ENCODE data around the gene CCNDBP1.
A peak's percentile ranks its signal among the peaks of the same experiment; 100 is the strongest.
"Not testable (repeated sequence)": the region's sequence is repeated elsewhere in the genome, so short reads cannot be mapped to it uniquely, and the experiment has no call there.

Gene CCNDBP1

DNA sequence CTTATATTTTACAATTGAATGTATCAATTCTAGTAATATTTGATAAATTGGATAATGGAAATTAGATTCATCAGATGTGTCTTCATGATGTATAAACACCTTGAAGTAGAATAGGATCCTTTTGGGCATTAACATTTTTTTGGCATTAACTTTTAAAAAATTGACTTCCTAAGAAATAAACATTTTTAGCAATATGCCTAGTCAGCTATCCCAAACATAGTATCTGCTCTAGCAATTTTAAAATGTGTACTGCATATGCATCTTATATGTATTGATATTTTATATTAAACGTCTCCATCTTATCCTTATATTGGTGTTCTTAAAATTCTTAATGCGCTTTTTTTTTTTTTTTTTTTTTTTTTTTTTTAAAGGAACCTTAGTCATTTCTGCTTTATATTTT, 8.5 kb downstream of the CCNDBP1 start:
- DNase-seq (ENCODE audit: low spot score): no peak

DNA sequence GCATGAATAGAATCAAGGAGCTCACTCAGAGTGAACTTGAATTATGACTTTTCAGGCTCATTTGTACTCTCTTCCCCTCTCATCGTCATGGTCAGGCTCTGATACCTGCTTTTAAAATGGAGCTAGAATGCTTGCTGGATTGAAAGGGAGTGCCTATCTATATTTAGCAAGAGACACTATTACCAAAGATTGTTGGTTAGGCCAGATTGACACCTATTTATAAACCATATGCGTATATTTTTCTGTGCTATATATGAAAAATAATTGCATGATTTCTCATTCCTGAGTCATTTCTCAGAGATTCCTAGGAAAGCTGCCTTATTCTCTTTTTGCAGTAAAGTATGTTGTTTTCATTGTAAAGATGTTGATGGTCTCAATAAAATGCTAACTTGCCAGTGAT, 9.6 kb downstream of the CCNDBP1 start:
- no peak for DNase-seq (ENCODE audit: low spot score)

DNA sequence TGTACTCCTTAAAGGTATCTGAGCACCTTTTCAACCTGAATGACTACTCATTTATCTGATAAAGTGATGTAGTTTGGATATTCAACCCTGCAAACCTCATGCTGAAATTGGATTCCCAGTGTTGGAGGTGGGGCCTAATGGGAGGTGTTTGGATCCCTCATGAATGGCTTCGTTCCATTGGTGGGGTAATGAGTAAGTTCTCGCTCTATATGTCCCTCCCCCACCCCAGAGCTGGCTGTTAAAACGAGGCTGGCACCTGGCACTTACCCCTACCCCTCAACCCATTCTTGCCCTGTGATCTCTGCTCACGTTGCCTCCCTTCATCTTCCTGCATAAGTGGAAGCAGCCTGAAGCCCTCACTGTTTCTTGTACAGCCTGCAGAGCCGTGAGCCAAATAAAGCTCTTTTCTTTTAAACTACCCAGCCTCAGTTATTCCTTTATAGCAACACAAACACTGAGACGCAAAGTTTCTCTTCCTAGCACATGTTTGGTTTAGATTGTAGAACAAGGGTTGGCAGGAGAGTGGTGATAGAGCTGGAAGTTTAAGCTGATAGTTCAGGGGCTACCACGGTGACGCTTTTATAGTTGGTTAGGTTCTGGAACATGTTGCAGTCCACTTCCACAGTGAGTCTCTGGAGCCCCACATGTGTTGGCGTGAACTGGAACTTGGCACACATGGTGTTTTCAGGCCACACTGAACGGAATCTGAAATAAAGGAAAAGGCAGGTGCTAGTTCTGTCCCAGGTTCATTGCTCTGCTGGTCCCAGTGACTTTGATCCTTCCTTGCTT, 11.8 kb downstream of the CCNDBP1 start:
- no peak for DNase-seq (ENCODE audit: low spot score)

DNA sequence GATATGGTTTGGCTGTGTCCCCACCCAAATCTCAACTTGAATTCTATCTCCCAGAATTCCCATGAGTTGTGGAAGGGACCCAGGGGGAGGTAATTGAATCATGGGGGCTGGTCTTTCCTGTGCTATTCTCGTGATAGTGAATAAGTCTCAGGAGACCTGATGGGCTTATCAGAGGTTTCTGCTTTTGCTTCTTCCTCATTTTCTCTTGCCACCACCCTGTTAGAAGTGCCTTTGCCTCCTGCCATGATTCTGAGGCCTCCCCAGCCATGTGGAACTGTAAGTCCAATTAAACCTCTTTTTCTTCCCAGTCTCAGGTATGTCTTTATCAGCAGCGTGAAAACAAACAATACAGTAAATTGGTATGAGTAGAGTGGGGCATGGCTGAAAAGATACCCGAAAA, 12.6 kb downstream of the CCNDBP1 start:
- DNase-seq (ENCODE audit: low spot score): not testable (repeated sequence)

DNA sequence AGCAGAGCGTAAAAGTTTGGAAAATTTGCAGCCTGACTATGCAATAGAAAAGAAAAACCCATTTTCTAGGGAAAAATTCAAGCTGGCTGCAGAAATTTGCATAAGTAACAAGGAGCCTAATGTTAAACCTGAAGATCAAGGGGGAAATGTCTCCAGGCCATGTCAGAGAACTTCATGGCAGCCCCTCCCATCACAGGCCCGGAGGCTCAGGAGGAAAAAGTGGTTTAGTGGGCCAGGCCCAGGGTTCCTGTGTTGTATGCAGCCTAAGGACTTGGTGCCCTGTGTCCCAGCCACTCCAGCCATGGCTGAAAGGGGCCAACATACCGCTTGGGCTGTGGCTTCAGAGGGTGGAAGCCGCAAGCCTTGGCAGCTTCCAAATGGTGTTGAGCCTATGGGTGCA, 13.4 kb downstream of the CCNDBP1 start:
- DNase-seq (ENCODE audit: low spot score): not testable (repeated sequence)

DNA sequence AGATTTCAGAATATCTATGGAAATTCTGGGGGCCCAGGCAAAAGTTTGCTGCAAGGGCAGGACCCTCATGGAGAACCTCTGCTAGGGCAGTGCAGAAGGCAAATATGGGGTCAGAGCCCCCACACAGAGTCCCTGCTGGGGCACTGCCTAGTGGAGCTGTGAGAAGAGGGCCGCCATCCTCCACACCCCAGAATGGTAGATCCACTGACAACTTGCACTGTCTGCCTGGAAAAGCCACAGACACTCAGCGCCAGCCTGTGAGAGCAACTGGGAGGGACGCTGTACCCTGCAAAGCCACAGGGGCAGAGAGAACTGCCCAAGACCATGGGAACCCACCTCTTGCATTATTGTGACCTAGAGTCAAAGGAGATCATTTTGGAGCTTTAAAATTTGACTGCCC, 13.8 kb downstream of the CCNDBP1 start:
- DNase-seq (ENCODE audit: low spot score): no peak

DNA sequence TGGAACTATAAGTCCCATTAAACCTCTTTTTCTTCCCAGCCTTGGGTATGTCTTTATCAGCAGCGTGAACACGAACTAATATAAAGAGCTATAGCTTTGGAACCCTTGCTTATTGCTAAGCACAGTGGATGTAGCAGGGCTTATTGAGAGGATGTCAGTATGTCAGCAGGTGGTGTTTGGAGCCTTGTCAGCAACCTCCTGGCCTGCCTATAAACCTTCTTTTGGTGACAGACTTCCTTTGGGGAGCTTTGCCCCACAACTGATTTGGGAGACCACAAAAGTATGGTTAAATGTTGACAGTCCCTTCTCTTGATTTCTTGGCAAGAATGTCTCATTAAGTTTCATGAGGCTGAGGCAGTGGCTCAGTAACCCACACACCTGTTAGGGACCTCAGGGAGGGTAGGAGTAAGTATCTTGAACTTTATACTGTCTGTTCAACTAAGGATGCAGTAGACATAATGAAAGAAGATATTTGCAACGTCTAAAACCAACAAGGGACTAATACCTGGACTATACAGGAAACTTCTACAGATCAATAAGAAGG, 14.8 kb downstream of the CCNDBP1 start:
- DNase-seq (ENCODE audit: low spot score): no peak

DNA sequence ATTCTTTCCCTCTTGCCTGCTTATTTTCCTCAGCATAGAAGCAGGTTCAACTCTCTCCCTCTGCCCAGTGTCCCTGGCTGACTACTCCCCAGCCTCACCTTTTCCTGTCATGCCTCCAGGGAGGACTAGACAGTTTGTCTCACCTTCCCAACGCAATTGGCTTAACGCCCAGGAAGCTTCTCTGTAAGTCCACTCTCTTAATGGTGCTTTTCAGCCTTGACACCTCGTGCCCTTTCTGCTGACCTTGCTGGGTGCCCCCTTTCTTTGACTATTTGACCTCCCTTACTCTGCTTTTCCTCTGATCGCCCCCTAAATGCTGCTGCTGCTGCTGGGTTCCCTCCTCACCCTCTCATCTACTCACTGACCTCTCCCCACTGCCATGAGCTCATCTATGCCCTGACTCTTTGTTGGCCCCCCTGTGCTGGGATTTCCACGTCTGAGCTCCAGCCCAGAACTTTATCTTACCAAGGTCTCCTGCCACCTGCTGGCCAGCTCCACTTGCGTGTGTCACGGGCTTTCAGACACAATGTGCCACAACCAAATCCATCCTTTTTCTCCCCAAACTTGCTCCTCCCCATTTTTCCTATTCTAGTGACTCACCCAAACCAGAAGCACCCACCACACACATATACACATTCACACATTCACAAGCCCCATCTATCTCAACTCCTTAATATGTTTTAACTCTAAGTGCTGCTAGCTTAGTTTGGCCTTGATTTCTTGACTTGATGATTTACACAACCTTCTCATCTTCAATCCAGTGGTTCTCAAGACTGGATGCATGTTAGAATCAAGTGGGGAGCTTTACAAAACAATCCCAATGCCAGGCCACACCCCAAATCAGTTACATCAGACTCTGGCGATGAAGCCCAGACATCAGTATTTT, 19.1 kb downstream of the CCNDBP1 start:
- DNase-seq (ENCODE audit: low spot score): peak; percentile 76

DNA sequence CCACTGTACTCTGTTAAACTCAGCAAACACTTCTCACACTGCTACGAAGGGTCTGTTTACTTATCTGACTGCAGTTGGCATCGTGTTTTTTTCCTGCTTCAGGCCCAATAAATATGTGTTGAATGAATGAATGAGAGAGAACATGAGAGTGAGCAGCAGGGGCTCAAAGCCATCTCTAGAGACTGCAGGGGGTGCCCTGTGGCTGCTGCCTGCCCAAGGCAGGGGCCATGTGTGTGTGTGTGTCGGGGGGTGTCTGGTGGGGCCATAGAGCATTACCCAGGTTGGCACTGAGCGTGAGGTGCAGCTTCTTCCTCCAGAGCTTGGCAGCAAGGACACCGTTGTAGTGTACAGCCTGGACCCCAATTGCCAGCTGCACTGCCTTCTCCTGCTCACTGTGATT, 20.9 kb downstream of the CCNDBP1 start:
- no peak for DNase-seq (ENCODE audit: low spot score)

DNA sequence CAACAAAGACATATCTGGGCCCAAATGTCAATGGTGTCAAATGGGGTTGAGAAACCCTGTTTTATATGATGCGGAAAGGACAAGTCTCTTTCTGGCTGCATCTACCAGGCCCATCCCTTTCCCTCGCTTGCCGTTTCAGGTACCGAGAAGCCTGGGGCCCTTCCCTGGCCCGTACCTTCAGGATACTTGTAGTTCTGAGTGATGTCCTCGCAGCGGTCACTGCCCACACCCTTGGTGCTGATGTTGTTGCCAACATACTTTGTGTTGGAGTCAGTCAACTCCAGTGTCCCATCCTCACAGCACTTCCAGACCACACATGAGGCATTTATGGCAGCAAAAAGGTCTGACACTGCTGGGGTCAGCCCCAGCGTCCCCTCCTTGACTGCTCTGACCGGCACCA, 21.8 kb downstream of the CCNDBP1 start:
- DNase-seq (ENCODE audit: low spot score): no peak

DNA sequence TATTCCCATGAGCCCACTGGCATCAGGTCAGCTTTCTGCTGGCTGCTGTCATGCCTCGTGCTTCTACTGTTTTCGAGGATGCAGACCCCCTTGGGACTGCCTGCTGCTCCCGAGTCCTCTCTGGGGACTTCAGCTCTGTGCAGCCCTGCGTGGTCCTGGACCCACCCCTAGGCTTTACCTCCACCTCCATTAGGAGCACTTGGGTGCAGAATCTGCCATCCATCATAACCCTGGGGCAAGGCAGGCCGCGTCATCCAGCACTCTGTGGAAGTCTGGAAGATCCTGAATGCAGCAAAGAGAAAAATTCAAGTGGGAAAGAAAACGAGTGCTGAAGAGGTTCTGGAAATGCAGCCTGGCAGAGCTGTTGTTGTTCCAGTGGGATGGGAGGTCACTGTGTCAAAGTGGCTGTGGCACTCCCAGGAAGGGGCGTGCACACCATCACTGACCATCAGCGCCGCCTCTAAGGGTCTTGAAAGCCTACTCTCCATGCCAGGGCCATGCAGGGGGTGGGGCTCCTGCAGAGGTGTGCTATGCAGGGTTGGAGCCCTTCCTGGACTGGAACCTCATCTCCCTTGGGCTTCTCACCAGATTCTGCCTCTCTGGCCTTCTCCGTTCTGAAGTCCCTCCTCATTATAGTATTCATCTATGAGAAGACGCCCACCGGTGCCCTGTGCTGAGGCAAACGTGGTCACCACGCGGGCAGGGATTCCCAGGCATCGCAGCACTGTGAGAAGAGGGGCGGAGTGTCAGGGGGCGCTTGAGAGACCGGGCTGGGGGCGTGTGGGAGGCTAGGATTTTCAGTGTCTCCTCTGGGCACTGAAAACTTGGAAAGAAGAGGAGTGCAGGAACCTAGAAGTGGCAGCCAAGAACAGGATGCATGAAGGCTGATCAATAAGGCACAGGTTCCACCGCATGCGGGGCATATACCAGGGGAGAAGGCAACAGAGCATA, 23.1 kb downstream of the CCNDBP1 start:
- no peak for DNase-seq (ENCODE audit: low spot score)

DNA sequence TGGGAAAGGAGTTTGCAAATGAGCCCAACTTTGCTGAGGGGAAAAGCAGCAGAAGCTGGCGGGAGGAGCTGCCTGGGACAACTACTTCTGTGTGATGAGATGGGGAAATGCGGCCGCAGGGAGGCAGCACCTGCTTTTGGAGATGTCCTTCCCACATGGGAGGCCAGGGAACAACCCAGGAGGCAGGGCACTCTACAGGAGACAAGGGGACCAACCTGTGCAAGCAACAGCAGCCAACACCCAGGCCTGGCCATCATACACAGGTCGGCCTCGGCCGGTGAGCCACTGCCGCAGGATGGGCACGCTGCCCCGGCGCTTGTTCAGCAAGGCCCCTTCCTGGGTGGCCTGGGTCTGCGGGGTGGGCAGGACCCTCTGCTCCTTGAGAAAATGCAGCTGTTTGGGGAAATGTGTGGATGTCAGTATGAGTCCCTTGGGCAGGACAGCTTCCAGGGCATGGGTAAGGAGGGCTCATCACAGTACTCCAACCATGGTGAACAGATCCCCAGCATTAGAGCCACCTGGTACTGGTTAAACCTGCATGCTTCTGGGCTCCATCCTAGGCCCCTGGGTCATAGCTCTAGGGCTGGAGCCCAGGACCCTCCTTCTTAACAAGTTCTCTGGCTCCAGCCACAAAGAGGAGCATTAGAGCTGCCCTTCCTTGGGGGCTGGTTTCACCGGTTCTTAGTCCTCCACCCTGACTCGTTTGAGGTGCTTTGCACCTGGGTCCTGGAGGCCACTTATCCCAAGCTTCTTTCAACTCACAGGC, 24.0 kb downstream of the CCNDBP1 start:
- DNase-seq (ENCODE audit: low spot score): peak; percentile 77

DNA sequence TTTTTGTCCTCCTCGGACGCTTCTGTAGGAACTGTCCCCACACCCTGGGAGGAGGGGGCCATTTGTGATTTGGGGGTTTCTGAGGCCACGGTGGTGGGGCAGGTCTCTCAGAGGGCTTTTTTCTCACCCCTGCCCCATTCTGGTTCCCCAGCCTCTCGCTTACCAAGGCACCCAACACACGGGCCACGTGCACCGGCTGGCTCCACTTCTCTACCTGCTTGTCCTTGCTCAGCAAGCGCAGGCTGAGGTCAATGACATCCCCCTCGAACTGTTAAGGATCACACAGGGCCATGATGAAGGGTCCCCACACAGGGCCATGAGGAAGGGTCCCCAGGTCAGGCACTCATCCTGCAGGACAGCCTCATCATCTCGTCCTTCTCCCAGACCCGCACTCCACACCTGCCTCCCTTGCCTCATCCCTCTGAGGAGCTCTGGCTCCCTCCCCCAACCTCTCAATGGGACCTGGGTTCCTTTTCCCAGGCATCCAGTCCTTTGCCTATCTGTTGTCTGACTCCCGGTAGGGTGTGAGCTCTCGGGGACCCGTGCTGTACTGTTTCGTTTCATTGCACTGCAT, 25.1 kb downstream of the CCNDBP1 start:
- no peak for DNase-seq (ENCODE audit: low spot score)

DNA sequence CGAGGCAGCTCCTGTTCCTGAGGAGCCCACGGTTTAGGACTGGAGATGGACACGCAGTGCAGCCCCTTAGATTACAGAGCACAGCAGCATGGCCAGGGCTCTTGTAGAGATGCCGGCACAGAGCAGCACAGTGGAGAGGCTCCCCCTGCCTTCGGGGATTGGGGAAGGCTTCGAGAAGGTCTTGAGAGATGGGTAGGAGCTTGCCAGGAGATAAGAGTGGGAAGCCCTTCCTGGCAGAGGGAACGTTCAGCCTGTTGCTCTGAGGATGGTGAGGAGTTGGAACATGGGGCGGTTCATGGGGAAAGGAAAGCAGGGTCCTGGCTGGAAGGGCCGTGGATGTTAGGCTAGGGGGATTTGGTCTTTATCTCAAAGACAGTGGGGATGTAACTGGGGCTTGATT, 25.6 kb downstream of the CCNDBP1 start:
- DNase-seq (ENCODE audit: low spot score): no peak

DNA sequence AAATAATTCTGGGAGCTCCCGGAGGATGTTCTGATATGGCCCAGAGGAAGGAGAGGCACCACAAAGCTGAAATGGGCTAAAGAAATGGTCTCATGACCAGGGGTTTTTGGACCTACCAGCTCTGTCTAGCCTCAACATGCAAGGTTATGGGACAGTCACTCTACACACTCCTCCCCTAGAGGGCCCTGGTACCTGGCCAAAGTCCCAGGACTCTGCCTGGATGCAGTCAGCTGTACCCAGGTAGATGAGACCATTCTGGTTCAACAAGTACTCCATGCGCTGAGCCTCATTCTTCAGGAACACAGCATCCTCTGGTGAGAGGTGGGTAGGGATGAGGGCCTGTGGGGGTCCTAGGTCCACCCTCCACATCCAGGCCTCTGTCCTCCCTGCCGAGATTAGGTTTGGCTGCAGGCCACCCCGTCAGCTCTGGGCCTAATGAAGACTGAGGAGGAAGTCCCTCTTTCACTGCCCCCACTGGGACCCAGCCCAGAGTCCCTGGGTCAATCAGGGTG, 26.1 kb downstream of the CCNDBP1 start:
- DNase-seq (ENCODE audit: low spot score): no peak

DNA sequence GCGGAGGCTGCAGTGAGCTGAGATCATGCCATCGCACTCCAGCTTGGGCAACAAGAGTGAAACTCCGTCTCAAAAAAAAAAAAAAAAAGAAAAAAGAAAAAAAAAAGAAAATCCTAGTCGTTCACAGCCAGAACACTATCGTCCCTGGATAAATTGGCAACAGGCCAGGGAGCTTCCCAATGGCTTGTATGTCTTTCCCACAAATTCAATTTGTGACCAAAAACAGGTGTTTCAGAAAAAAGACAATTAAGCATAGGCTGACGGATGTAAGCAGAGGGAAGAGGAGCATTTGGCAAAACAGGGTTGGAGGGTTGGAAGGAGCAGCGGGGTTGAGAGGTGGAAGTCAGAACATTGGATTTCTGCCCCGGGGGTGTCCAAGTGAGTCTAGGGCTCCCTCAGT, 27.1 kb downstream of the CCNDBP1 start:
- no peak for DNase-seq (ENCODE audit: low spot score)

DNA sequence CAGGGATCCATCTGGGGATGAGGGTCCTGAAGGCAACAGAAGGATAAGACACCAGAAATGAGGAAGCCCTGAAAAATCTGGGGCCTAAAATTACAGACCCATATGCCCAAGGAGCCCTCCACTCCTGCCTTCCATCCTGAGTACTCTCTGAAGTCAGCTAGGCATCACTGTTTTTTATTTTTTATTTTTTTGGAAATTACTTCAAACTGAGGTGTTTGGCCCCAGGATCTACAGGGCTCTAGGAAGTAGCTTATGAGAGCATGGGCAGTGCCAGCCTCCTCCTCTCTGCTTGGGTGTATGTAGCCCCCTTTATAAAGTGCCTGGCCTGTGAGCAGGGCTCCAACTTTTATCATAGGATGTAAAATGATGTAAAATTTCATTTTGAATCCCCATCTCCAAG, 27.7 kb downstream of the CCNDBP1 start:
- DNase-seq (ENCODE audit: low spot score): no peak

DNA sequence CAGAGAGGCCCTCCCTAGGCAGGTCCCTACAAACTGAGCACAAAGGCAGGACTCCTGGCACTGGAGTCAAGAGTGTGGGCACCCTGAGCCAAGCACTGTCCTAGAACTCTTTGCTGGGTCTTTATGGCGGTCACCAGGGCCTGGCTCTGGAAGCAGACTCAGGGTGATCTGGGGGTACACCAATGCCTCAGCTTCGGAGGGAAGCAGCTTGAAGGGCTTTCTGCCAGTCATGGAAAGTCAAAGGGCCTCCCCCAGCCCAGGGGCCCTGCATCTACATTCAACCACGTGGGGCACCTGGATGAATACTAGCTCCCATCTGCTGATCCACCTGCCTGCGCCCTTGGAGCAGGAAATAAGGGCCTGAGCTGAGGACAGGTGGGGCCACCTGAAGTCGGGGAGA, 28.3 kb downstream of the CCNDBP1 start:
- DNase-seq (ENCODE audit: low spot score): no peak

DNA sequence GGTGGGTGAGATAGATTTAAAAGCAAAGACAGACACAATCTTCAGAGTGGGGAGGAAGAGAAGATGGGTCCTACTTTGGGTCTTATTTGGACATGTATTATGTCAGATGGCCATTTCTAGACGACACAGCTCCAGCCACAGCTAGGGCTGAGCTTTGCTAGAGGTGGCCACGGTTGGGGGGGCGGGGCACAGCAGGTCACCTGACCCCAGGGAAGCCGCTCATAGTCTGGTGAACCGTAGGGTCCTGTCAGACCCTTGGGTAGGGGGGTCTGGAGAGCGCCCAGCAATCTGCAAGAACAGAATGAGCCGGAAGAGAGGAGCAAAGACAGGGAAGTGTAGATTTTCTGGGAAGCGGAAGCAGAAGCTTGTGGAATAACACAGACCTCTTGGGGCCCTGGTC, 29.0 kb downstream of the CCNDBP1 start:
- no peak for DNase-seq (ENCODE audit: low spot score)

DNA sequence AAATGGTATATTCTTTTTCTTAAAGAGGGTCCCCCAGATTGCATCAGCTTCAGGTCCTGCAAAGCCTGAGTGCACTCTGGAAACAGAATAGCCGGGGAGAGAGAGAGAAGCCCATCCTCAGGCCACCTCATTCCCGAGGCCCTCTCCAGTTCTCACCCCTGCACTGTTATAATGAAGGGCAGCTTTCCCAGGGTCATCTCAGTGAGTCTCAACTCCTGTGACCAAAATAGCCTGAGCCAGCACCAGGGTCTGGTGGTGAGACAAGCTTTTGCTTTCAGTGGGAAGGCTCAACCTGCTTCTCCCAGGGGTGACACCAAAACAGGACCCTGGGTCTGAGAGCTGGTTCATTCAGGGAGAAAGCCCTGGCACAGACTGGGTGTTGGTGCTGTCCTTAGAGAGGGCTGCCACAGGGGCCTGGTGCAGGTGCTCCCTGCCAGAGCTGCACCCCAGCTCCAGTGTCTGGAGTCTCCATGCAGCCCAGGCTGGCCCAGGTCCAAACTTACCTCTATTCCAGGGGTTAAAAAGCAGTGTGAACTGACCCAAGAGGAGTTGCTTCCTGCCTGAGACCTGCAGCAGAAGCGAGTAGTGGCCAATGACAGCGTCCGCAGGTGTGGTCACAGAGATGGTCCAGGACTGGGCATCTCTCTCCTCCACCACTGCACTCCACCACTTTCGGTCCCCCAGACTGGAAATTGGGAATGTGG, 29.5 kb downstream of the CCNDBP1 start:
- DNase-seq (ENCODE audit: low spot score): no peak

Data from iPS-NIHi11 (cell line).